Measurements from ENCODE around the gene PRRC2A. TPM values are rescaled to one million over a fixed set of nuclear protein-coding genes. Genes with fewer than 3 reads are reported as not detected.

PRRC2A gene
- total RNA-seq, 1 experiment from 2014 or later, result 123 TPM

DNA sequence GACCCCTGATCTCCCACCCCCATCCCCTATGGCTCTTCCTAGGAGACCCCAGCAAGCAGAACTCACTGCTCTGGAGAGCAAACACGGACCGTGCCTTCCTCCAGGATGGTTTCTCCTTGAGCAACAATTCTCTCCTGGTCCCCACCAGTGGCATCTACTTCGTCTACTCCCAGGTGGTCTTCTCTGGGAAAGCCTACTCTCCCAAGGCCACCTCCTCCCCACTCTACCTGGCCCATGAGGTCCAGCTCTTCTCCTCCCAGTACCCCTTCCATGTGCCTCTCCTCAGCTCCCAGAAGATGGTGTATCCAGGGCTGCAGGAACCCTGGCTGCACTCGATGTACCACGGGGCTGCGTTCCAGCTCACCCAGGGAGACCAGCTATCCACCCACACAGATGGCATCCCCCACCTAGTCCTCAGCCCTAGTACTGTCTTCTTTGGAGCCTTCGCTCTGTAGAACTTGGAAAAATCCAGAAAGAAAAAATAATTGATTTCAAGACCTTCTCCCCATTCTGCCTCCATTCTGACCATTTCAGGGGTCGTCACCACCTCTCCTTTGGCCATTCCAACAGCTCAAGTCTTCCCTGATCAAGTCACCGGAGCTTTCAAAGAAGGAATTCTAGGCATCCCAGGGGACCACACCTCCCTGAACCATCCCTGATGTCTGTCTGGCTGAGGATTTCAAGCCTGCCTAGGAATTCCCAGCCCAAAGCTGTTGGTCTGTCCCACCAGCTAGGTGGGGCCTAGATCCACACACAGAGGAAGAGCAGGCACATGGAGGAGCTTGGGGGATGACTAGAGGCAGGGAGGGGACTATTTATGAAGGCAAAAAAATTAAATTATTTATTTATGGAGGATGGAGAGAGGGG, 47.0 kb upstream of the PRRC2A start:
- Histone ChIP-seq H3K4me2 (ENCODE audit: low read length) (no peak overlapping the region), H3K9me2 (replicated peaks; ENCODE audit: low read length) (no peaks in the 10 kb centered on the region), H3K9me3 (ENCODE audit: low read length) (no peaks in the 10 kb centered on the region), H3K4me1 (ENCODE audit: insufficient read depth, low read length) (0 out of 2 replicates have a peak, but pooled peaks cover 5% of the 10 kb centered on the region), H3K4me3 (ENCODE audit: low read length) (no peak overlapping the region), H3K27ac (ENCODE audit: low read length) (no peak overlapping the region), H4K20me1 (ENCODE audit: low read length) (no peaks in the 10 kb centered on the region), H3K27me3 (ENCODE audit: low read length) (no peaks in the 10 kb centered on the region), H3K9ac (ENCODE audit: low read length) (no peak overlapping the region), H2AFZ (ENCODE audit: low read length) (no peak overlapping the region), H3K79me2 (ENCODE audit: low read length) (no peaks in the 10 kb centered on the region), H3F3A (ENCODE audit: low read length, unreplicated experiment) (no peaks in the 10 kb centered on the region), H3K36me3 (ENCODE audit: low read depth, low read length) (no peaks in the 10 kb centered on the region)
- DNase-seq, result no peak
- no peak for ATAC-seq
- CTCF ChIA-PET, result no interaction called here
- no peak for TF ChIP-seq EZH2 (IDR thresholded peaks at IDR 0.05; ENCODE audit: low read length, unreplicated experiment)
- no peak for TF ChIP-seq EZH2phosphoT487 (IDR thresholded peaks at IDR 0.05; ENCODE audit: borderline replicate concordance, low read length)
- TF ChIP-seq, protein P1, sequence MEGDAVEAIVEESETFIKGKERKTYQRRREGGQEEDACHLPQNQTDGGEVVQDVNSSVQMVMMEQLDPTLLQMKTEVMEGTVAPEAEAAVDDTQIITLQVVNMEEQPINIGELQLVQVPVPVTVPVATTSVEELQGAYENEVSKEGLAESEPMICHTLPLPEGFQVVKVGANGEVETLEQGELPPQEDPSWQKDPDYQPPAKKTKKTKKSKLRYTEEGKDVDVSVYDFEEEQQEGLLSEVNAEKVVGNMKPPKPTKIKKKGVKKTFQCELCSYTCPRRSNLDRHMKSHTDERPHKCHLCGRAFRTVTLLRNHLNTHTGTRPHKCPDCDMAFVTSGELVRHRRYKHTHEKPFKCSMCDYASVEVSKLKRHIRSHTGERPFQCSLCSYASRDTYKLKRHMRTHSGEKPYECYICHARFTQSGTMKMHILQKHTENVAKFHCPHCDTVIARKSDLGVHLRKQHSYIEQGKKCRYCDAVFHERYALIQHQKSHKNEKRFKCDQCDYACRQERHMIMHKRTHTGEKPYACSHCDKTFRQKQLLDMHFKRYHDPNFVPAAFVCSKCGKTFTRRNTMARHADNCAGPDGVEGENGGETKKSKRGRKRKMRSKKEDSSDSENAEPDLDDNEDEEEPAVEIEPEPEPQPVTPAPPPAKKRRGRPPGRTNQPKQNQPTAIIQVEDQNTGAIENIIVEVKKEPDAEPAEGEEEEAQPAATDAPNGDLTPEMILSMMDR (conservative IDR thresholded peaks at IDR 0.05; ENCODE audit: low read depth, low read length), result no peak
- POLR2A ChIA-PET (ENCODE audit: unreplicated experiment), result no interaction called here
- intact Hi-C loops (cut with micrococcal nuclease), result no loop called here
- no TSS peak for BruUV-seq (replicated peaks)

DNA sequence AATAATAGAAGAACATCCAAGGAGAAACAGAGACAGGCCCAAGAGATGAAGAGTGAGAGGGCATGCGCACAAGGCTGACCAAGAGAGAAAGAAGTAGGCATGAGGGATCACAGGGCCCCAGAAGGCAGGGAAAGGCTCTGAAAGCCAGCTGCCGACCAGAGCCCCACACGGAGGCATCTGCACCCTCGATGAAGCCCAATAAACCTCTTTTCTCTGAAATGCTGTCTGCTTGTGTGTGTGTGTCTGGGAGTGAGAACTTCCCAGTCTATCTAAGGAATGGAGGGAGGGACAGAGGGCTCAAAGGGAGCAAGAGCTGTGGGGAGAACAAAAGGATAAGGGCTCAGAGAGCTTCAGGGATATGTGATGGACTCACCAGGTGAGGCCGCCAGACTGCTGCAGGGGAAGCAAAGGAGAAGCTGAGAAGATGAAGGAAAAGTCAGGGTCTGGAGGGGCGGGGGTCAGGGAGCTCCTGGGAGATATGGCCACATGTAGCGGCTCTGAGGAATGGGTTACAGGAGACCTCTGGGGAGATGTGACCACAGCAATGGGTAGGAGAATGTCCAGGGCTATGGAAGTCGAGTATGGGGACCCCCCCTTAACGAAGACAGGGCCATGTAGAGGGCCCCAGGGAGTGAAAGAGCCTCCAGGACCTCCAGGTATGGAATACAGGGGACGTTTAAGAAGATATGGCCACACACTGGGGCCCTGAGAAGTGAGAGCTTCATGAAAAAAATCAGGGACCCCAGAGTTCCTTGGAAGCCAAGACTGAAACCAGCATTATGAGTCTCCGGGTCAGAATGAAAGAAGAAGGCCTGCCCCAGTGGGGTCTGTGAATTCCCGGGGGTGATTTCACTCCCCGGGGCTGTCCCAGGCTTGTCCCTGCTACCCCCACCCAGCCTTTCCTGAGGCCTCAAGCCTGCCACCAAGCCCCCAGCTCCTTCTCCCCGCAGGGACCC, 46.1 kb upstream of the PRRC2A start:
- no TSS peak for BruUV-seq (replicated peaks)
- H3K27ac ChIP-seq (ENCODE audit: low read length), result no peak overlapping the region
- H2AFZ ChIP-seq (ENCODE audit: low read length), result no peak overlapping the region
- no peaks in the 10 kb centered on the region for H3F3A ChIP-seq (ENCODE audit: low read length, unreplicated experiment)
- H3K9ac ChIP-seq (ENCODE audit: low read length), result no peak overlapping the region
- H3K9me2 ChIP-seq (replicated peaks; ENCODE audit: low read length), result no peaks in the 10 kb centered on the region
- intact Hi-C loops (cut with micrococcal nuclease), result no loop called here
- H3K27me3 ChIP-seq (ENCODE audit: low read length), result no peaks in the 10 kb centered on the region
- CTCF ChIA-PET, result no interaction called here
- DNase-seq (no peak), ATAC-seq (no peak)
- H3K9me3 ChIP-seq (ENCODE audit: low read length), result no peaks in the 10 kb centered on the region
- no peak overlapping the region for H3K4me3 ChIP-seq (ENCODE audit: low read length)
- no peaks in the 10 kb centered on the region for H3K79me2 ChIP-seq (ENCODE audit: low read length)
- H3K36me3 ChIP-seq (ENCODE audit: low read depth, low read length), result no peaks in the 10 kb centered on the region
- POLR2A ChIA-PET (ENCODE audit: unreplicated experiment), result no interaction called here
- H3K4me2 ChIP-seq (ENCODE audit: low read length), result no peak overlapping the region
- TF ChIP-seq EZH2phosphoT487 (IDR thresholded peaks at IDR 0.05; ENCODE audit: borderline replicate concordance, low read length) (no peak), EZH2 (IDR thresholded peaks at IDR 0.05; ENCODE audit: low read length, unreplicated experiment) (no peak)
- TF ChIP-seq, protein P1 (conservative IDR thresholded peaks at IDR 0.05; ENCODE audit: low read depth, low read length), result no peak
- H4K20me1 ChIP-seq (ENCODE audit: low read length), result no peaks in the 10 kb centered on the region
- 0 out of 2 replicates have a peak, but pooled peaks cover 8% of the 10 kb centered on the region for H3K4me1 ChIP-seq (ENCODE audit: insufficient read depth, low read length)

Measured in PC-3 (cell line).